ENCODE data around the gene GOLM1.
"Not testable (repeated sequence)": the region's sequence is repeated elsewhere in the genome, so short reads cannot be mapped to it uniquely, and the experiment has no call there.

GRCh38 chr9:86145960-86146359, 46.6 kb upstream of the GOLM1 start:
- not testable (repeated sequence) for TF ChIP-seq EZH2 (IDR thresholded peaks at IDR 0.05); POLR2AphosphoS5 (IDR thresholded peaks at IDR 0.05; ENCODE audit: borderline replicate concordance, low read depth, low read length); FOXP2 (optimal IDR thresholded peaks at IDR 0.05; ENCODE audit: control extremely low read depth, extremely low read length, insufficient read depth)
